Measurements from ENCODE around the gene PACRG.

Gene PACRG

GRCh38 chr6:163255265-163255664 lies 527.5 kb downstream of the PACRG start:
- DNase-seq = no peak

DNA sequence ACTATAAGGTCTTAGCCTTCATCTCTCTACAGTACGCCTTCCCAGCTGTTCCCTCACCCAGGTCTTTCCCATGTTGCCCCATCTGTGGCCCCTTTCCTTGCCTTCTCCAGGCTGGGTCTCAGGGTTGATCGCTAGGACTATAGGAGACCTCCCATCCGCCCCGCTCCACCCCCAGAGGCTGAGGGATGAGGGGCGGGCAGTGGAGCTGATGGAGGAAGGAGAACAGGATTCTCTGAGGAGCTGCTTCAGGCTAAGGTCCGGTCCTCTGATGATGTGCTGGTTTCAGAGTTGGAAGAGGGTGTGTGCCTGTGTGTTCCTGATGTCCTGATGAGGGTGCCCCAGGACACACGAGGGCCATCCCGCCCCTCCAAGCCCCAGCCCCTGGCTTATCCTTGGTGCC lies 531.9 kb downstream of the PACRG start:
- no peak for DNase-seq

DNA sequence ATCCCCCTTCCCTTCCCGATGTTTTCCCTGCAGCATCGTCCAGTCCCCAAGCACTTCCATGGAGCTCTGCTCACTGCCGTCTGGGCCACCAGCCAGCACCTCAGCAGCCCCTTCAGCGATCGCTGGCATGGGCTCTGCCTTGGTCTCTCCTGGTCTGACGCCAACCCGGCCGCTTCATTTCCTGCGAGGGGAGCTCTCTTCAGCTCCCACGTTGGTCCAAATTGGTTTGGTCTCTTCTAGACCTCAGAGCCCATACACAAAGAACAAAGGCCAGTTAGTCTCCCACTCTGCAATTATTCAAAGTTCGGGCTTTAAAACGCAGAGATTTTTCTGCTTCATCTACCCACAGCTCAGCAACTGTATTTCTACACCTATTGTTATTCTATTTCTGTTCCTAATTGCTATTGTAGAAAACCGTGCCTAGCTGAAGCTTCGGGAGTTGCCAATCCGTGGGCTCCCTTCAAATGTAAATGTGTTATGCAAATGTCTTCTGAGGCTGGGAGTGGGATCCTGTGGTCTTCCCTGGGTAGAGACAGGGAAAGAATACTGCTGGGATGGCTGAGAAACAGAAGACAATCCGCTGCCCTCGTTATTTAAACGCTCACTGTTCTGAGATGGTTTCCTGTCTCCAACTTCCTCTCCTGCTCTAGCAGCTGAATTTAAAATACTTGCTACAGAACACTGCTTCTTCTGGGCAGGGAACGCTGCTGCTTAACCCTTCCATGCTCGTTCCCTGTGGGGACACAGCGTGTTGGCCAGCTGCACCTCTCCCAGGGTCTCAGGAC lies 532.5 kb downstream of the PACRG start:
- no peak for DNase-seq

DNA sequence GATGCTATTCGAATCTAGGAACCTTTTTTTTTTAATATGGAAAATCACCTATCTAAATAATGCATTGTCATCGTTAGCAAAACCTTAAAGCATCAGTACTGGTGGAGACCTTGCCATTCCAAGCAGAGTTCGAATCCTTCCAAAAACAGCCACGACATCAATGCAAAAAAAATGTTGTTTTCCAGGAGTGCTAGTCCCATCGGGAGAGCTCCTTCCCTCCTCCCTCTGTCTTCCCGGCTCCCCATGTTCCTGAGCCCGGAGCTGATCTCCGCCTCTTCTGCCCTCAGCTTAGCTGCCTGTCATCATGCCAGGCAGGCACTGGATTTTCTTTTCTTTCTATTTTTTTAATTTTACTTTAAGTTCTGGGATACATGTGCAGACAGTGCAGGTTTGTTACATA lies 533.1 kb downstream of the PACRG start:
- no peak for DNase-seq

DNA sequence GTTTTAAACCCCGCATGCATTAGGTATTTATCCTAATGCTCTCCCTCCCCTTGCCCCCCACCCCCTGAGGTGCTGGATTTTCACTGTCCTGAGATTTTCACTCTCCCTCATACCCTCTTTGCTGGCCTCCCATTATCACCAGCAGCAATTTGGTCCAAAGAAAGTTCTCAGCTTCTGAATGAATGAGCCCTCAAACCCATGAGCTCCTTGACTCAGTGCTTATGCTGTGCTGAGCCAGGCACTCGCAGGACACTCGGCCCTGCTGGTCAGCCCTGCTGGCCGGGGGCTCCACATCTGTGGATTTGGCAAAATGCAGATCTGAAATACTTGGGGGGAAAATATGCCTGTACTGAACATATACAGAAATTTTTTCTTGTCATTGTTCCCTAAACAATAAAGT lies 533.6 kb downstream of the PACRG start:
- DNase-seq = no peak

DNA sequence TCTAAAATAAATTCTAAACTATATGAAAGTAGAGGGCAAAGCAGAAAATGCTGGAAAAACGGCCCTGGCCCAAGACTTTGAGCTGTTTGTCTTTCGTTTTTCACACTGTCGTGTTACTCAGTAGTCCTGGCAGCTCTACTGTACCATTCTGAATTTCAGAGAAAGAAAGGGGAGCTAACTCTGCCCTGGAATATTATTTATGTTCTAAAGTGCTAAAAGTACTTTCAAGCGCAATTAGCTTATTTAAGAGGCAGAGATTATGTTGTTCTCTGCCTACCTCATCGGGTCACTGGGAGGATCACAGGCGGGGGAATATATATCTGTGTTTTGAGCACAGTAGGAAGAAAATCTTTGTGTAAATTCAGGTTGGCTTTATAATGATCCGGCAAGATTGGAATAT lies 534.3 kb downstream of the PACRG start:
- DNase-seq = no peak

DNA sequence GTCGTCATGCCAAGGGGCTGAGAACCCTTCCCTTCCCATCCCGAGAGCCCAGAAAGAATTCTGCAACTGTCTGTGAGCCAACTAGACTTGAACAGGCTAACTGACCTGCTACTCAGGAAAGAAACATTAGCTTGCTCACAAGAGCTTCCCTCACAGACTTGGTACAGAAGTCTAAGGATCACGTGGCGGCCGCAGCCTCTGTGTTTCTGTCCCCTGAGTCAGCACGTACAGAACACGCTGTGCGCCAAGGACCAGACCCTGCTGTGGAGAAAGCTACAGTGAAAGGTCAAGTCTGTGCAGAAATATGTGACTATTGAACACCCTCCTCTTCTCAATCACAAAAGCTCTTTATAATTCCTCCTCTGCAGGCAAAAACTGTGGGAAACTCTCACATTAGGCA lies 535.4 kb downstream of the PACRG start:
- no peak for DNase-seq

DNA sequence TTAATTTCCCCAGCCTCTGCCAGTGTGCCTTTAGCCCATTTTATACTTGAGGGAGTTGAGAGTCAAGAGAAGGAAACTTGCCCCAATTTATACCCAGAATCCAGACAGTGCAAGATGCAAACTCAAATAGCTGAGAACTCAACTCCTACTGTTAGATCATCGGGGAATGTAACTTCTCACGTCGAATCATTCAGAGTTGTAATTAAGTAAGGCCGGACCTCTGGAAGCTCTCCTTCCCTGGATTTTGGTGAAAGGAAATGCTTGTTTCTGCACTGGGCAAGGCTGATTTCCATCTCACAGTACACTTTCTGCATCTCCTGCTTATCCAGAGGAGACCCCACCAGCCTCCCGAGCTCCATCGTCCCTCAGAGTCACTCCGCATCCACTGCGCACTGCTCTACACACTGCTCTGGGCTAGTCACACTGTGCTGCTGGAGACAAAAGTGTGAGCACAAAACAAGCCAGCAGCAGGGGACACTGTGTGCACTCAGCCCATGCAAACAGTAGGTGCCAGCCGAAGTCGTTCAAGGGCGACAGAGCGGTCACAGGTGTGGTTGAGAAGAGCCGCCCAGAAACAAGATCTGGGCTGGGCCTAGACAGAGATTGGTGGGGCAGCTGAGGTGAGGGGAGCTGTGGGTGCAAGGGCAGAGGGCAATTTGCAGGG lies 536.4 kb downstream of the PACRG start:
- DNase-seq = no peak

DNA sequence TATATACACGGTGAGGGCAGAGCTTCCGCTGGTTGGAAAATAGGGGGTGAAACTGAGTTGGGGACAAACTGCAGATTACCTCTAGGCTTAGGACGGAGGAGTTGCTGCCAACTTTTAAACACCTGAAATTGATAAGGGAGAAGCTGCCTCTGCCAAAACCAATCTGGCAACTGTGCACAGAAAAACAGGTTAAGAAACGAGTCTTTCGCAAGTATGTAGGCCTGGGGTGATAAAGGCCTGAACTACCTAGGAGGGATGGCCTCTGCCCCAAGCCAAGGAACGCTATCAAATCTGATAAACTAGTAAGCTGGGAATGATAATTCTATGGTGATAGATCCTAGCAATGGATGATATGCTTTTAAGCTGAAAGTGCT lies 536.9 kb downstream of the PACRG start:
- no peak for DNase-seq

DNA sequence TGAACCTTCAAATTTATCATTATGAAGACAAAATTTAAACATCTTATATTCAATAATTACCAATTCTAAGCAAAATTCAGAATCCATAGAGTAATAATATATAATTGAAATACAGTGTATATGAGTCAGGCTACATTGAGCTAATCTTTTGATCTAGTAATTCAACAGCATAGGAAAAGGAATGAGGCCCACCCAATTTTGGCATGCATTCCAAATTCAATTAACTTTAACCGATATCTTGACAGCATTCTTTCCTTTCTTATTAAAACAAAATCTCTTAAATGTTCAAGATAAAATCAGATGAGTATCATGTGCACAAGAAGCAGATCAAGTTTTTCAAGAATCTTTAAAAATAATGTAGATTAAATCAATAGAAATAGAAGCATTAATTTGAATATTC lies 553.9 kb downstream of the PACRG start:
- DNase-seq = no peak

GRCh38 chr6:163282672-163283071 lies 554.9 kb downstream of the PACRG start:
- no peak for DNase-seq

DNA sequence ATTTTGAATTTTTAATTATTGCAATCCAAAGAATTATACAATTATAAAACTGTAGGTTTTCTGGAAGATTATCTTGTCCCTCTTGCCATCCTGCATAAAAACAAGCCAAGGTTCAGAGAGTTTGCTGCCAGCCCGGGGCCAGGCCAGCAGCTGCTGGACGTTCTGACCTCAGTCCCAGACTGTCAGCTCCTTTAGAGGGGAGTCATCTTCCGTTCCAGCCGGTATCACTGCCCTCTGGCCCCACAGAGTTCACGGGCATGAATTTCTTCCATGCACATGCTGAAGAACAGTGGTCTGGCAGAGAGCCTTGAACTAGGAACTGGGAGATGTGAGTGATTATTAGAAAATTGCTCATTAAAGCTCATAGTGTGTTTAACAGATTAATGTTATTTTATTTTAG lies 556.4 kb downstream of the PACRG start:
- DNase-seq = no peak

DNA sequence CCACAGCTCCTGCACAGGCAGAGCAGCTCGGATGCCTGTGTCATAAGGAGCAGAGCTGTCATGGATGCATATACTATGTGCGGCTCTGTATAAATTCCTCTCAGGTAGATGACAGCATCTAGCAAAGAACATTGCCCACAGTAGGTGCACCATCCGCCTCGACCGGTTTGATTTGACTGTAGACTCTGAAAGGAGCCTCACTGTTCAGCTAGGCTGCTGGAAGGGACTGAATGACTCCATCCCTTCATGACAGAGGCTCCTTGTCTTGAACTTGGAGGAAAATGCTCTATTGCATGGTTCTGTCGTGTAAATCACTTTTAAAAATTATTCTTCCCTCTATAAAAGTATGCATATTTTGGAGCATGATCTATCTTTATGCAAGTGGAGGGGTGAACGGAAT lies 557.9 kb downstream of the PACRG start:
- DNase-seq = no peak

- DNase-seq = no peak
Measured at GRCh38 chr6:163287626-163288025, 559.9 kb downstream of the PACRG start.

- DNase-seq = no peak
Measured at GRCh38 chr6:163288066-163288465, 560.3 kb downstream of the PACRG start.

- no peak for DNase-seq
Measured at GRCh38 chr6:163288915-163289314, 561.1 kb downstream of the PACRG start.

DNA sequence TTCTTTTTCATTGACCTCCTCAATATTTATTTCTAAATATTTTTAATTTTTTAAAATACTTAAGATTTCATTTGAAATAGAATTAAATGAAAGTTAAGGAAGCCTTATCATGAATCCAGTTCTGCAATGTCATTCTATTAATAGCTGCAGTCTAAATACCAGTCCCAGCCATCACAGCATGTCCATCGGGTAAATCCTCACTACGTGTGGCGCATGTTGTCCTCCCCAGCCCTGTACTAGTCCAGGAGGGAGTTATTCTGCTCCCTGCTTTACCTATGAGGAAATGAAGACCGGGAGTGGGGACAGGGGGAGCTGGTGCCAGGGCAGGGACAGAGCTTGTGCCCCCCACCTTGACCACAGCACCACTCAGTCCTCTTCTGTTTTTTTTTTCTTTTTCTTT lies 561.7 kb downstream of the PACRG start:
- DNase-seq = no peak

DNA sequence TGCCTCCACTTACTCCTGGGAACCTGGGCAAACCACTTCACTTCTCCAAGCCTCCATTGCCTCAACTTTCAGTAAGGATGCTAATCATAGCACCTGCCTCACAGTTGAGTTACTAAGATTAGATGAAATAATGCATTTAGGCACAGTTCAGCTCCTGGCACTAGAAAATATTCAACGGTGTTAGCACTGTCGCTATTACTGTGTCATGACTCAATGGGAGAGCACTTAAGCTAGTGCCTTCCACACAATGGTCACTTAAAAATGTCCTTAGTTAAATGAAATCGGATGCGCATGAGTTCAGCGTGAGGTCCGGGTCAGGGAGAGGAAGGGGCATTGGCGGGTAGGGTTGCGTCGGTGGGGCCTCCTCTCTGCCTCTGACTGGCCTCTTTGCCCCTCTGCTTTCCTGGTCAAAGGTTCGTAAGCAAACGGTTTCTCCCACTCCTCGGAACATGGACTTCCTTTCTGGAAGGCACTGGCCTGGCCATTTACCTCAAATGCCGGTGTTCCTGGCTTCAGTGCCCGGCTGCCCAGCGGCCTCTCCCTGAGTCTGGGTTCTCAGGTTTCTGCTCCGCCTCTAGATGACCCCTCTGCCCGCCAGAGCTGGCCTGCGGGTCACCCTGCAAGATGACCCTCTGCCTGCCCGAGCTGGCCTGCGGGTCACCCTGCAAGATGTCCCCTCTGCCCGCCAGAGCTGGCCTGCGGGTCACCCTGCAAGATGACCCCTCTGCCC lies 562.9 kb downstream of the PACRG start:
- DNase-seq = no peak

- no peak for DNase-seq
Measured at GRCh38 chr6:163291622-163292021, 563.8 kb downstream of the PACRG start.

- DNase-seq = no peak
Measured at GRCh38 chr6:163293286-163293685, 565.5 kb downstream of the PACRG start.

GRCh38 chr6:163294734-163295133 lies 567.0 kb downstream of the PACRG start:
- DNase-seq = no peak

- no peak for DNase-seq
Measured at GRCh38 chr6:163296835-163297519, 569.2 kb downstream of the PACRG start.

DNA sequence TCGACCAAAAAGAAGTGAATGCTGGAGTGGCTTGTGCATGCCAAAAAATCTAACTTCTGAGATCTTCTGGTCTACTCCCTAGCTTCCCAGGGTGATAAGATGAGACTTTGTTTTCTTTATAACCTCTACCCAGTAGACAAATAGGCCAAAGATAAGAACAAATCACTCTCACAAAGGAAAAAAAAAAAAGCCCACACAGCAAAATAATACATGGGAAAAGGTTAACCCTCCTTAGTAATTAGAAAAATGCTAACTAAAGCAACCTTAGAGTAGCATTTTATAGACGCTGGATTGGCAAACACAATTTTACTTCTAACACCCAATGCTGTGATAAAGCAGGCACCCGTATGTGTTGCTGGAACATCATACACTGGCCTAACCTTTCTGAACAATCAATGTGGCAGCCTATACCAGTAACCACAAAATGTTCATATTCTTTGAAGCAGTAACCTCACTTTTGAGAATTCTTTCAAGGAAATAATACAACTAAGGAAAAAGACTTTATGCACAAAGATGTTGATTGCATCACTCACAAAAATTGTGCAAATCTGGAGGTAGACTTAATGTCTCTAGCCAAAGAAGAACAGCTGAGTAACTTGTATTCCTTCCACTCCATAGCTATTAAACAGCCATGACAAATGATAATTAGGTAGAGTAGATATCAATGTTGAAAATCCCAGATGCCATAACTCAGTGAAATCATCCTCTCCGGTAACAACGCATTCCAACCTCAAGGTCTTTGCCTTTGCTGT lies 570.5 kb downstream of the PACRG start:
- no peak for DNase-seq

Measured in activated T-cell treated with anti-CD3 and anti-CD28 coated beads, Interleukin-2, amount 50 U/mL, for 48 hours (primary cell).